K562 (cell line): ENCODE data around the gene DNMT3A. TPM values are rescaled to one million over a fixed set of nuclear protein-coding genes. Genes with fewer than 3 reads are reported as not detected.

Experiments
- BACH1 ChIP-seq: fragments of 200-800 bp; sonication (Bioruptor generic); IDR thresholded peaks from 2 replicates; pipeline ENCODE4 v1.6.1; 2016; ENCODE audit warnings: missing genetic modification characterization, missing compliant biosample characterization
- CBX5 ChIP-seq: IDR thresholded peaks from 2 replicates; pipeline ENCODE4 v1.6.1; 2014; ENCODE audit warnings: low read depth, borderline replicate concordance
- CREBBP ChIP-seq: IDR thresholded peaks from one replicate; pipeline ENCODE4 v1.6.1; 2012; ENCODE audit warnings: low read depth, mild to moderate bottlenecking, control low read depth, inconsistent platforms, low read length
- HMG20B ChIP-seq: fragments of 250-450 bp; sonication (Bioruptor Pico); IDR thresholded peaks from 2 replicates; pipeline ENCODE4 v1.5.0; 2021; ENCODE audit warnings: mild to moderate bottlenecking
- L3MBTL2 ChIP-seq: fragments of 450-650 bp; IDR thresholded peaks from 2 replicates; pipeline ENCODE4 v1.6.1; 2016; ENCODE audit warnings: mild to moderate bottlenecking, moderate library complexity
- MIER1 ChIP-seq: fragments of 450-650 bp; IDR thresholded peaks from 2 replicates; pipeline ENCODE4 v1.6.1; 2016; ENCODE audit warnings: antibody characterized with exemption, mild to moderate bottlenecking, low read depth
- NR3C1 ChIP-seq: sonication (generic); formaldehyde crosslinking; IDR thresholded peaks from 2 replicates; pipeline ENCODE4 v1.8.1; 2022; ENCODE audit warnings: missing genetic modification reagents
- NR4A1 ChIP-seq, 2 experiments: fragments of 250-450 bp in 1 of 2; fragments of 450-650 bp in 1 of 2; sonication (Bioruptor Pico) in 1 of 2; IDR thresholded peaks; 2 replicates each; pipeline versions ENCODE4 v1.4.0 to v1.6.1; 2016 to 2020; ENCODE audit warnings: mild to moderate bottlenecking in 2 of 2, missing compliant biosample characterization in 1 of 2, missing genetic modification characterization in 1 of 2, moderate library complexity in 1 of 2
- REST ChIP-seq, 2 experiments: fragments of 450-650 bp; formaldehyde crosslinking in 1 of 2; IDR thresholded peaks; 2 replicates each; pipeline versions ENCODE4 v1.4.0 to v1.6.1; 2014 to 2020; ENCODE audit warnings: mild to moderate bottlenecking in 2 of 2, borderline replicate concordance in 1 of 2, low read depth in 1 of 2
- ZNF589 ChIP-seq: fragments of 200-800 bp; sonication (Bioruptor generic); IDR thresholded peaks from 2 replicates; pipeline ENCODE4 v1.6.1; 2016; ENCODE audit warnings: low read depth, missing genetic modification characterization, missing compliant biosample characterization
- polyA plus RNA-seq, 8 experiments: library from polyadenylated mRNA; depleted of rRNA in 4 of 8; stranded (reverse) in 5 of 8; unstranded in 3 of 8; fragments of >200 nt; fragmentation: Nextera tagmentation in 2 of 8; fragmentation: Illumina TruSeq in 1 of 8; extraction: Ambion mirVana in 2 of 8; extraction: Trizol in 1 of 8; gene quantifications; 2 replicates each; pipeline versions ENCODE4 v1.2.1 to v1.2.3, GENCODE V29; 2011 to 2014; ENCODE audit warnings: inconsistent platforms in 1 of 8, missing spikeins in 1 of 8
- total RNA-seq, 7 experiments: library from RNA; depleted of rRNA in 6 of 7; stranded (reverse); fragments of >200 nt in 6 of 7; fragmentation: Illumina TruSeq in 2 of 7; extraction: Trizol in 2 of 7; gene quantifications; 2 replicates each; pipeline versions ENCODE4 v1.2.1 to v1.2.3, GENCODE V29; 2011 to 2021; ENCODE audit warnings: low replicate concordance in 1 of 7
- TF ChIP-seq, protein P1 (sequence below), 2 experiments: IDR thresholded peaks; 2 replicates each; pipeline ENCODE4 v1.6.1; 2011; ENCODE audit warnings: borderline replicate concordance in 1 of 2, control low read depth in 1 of 2, low read depth in 1 of 2, low read length in 1 of 2, mild to moderate bottlenecking in 1 of 2, mixed read lengths in 1 of 2, moderate library complexity in 1 of 2; ENCODE audit not compliant: insufficient read depth in 1 of 2, insufficient read length in 1 of 2, poor library complexity in 1 of 2, severe bottlenecking in 1 of 2; ENCODE audit errors: extremely low read depth in 1 of 2
- TF ChIP-seq, protein P2 (sequence below): fragments of 450-650 bp; formaldehyde crosslinking; IDR thresholded peaks from 2 replicates; pipeline ENCODE4 v1.4.0; 2020; ENCODE audit warnings: mild to moderate bottlenecking, mixed read lengths
- TF ChIP-seq, protein P3 (sequence below): fragments of 250-450 bp; sonication (Bioruptor Pico); IDR thresholded peaks from 2 replicates; pipeline ENCODE4 v1.6.1; 2021; ENCODE audit warnings: mild to moderate bottlenecking

DNMT3A gene
- total and polyA plus RNA-seq, 9 of the 15 experiments (the other 6 are each of a cell fraction or from before 2014, with no cell fraction given), result 3.0 to 16.0 (median 6.1) TPM

GRCh38 chr2:25323042-25323514 lies 18.6 kb downstream of the DNMT3A start (continued):
- TF ChIP-seq, protein P1, sequence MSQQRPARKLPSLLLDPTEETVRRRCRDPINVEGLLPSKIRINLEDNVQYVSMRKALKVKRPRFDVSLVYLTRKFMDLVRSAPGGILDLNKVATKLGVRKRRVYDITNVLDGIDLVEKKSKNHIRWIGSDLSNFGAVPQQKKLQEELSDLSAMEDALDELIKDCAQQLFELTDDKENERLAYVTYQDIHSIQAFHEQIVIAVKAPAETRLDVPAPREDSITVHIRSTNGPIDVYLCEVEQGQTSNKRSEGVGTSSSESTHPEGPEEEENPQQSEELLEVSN (IDR thresholded peaks at IDR 0.05; ENCODE audit: borderline replicate concordance in 1 of 2, extremely low read depth in 1 of 2, insufficient read depth in 1 of 2, insufficient read length in 1 of 2, low read depth in 1 of 2, low read length in 1 of 2, poor library complexity in 1 of 2, severe bottlenecking in 1 of 2), result peak in 1 of 2 experiments; percentile 39
- no peak for TF ChIP-seq CBX5
- TF ChIP-seq NR3C1 (CRISPR knock-in tag), result no peak
- TF ChIP-seq, protein P2, sequence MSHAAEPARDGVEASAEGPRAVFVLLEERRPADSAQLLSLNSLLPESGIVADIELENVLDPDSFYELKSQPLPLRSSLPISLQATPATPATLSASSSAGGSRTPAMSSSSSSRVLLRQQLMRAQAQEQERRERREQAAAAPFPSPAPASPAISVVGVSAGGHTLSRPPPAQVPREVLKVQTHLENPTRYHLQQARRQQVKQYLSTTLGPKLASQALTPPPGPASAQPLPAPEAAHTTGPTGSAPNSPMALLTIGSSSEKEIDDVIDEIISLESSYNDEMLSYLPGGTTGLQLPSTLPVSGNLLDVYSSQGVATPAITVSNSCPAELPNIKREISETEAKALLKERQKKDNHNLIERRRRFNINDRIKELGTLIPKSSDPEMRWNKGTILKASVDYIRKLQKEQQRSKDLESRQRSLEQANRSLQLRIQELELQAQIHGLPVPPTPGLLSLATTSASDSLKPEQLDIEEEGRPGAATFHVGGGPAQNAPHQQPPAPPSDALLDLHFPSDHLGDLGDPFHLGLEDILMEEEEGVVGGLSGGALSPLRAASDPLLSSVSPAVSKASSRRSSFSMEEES (CRISPR knock-in tag), result peak; percentile 93
- TF ChIP-seq NR4A1 (CRISPR knock-in tag; IDR thresholded peaks at IDR 0.05), result no peak
- no peak for TF ChIP-seq NR4A1 (tag; IDR thresholded peaks at IDR 0.05)
- no peak for TF ChIP-seq ZNF589 (CRISPR knock-in tag)
- TF ChIP-seq L3MBTL2, result 0 out of 2 replicates have a peak, but pooled peaks have one; percentile 34
- TF ChIP-seq BACH1 (tag), result no peak
- peak; percentile 26; the same call in 1 of the 2 replicates for TF ChIP-seq REST (IDR thresholded peaks at IDR 0.05; ENCODE audit: borderline replicate concordance)
- TF ChIP-seq REST (CRISPR knock-in tag; IDR thresholded peaks at IDR 0.05; ENCODE audit: low read depth), result no peak
- TF ChIP-seq, protein P3, sequence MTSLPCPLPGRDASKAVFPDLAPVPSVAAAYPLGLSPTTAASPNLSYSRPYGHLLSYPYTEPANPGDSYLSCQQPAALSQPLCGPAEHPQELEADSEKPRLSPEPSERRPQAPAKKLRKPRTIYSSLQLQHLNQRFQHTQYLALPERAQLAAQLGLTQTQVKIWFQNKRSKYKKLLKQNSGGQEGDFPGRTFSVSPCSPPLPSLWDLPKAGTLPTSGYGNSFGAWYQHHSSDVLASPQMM, result no peak
- TF ChIP-seq MIER1, result no peak
- no peak for TF ChIP-seq HMG20B
- no peak for TF ChIP-seq CREBBP
